SH-SY5Y (cell line): ENCODE measurements around the gene KLHL1.

Experiments used
- GATA2 ChIP-seq: IDR thresholded peaks from 2 replicates; pipeline ENCODE4 v1.6.1; 2011; ENCODE audit warnings: mild to moderate bottlenecking, low read depth, low read length
- GATA3 ChIP-seq: IDR thresholded peaks from 2 replicates; pipeline ENCODE4 v1.6.1; 2011; ENCODE audit warnings: low read depth, mild to moderate bottlenecking, low read length, moderate library complexity

- TF ChIP-seq GATA2 (peak; percentile 36; the same call in 1 of the 2 replicates), GATA3 (peak; percentile 61)
Measured at GRCh38 chr13:69820180-69820579, 288.1 kb downstream of the KLHL1 start.
